Panc1 (cell line): ENCODE measurements around the gene VMO1. TPM values are rescaled to one million over a fixed set of nuclear protein-coding genes. Genes with fewer than 3 reads are reported as not detected.

Experiments used
- ATAC-seq: fragments of 200-7000 bp; cut with Tn5 transposase; 2 replicates; pipeline ENCODE4 v1.9.1; 2020; ENCODE audit warnings: mild to moderate bottlenecking, moderate library complexity
- BruUV-seq: library from RNA; stranded (reverse); fragments of 400-500 nt; replicated peaks from 2 replicates; lab custom pipeline; 2021; lab: Mats Ljungman, UMichigan
- CTCF ChIA-PET: fragments of 300-600 bp; sonication (Branson Sonifier 250); formaldehyde crosslinking; loops from one replicate; lab custom pipeline; 2022; ENCODE audit warnings: antibody characterized with exemption; lab: Charles Lee
- POLR2A ChIA-PET: fragments of 300-600 bp; sonication (Branson Sonifier 250); formaldehyde crosslinking; loops from one replicate; lab custom pipeline; 2022; ENCODE audit warnings: antibody characterized with exemption; lab: Charles Lee
- DNase-seq: peaks from one replicate; pipeline ENCODE4 v3.0.0-alpha.2; 2010; ENCODE audit warnings: low read depth, low spot score
- H3K27ac ChIP-seq: 2 replicates; pipeline ENCODE4 v1.5.1; 2011; ENCODE audit warnings: mild to moderate bottlenecking, low read length, inconsistent platforms
- H3K27me3 ChIP-seq: fragments of 200-500 bp; sonication (Bioruptor generic); 2 replicates; pipeline ENCODE4 v1.6.0; 2014; ENCODE audit warnings: low read length, inconsistent platforms; ENCODE audit not compliant: control insufficient read depth, insufficient read depth
- H3K36me3 ChIP-seq: fragments of 200-500 bp; sonication (Bioruptor generic); 2 replicates; pipeline ENCODE4 v1.5.1; 2014; ENCODE audit warnings: inconsistent platforms, mild to moderate bottlenecking, low read length, moderate library complexity; ENCODE audit not compliant: control insufficient read depth, insufficient read depth
- H3K4me1 ChIP-seq: 2 replicates; pipeline ENCODE4 v1.5.1; 2011; ENCODE audit warnings: inconsistent platforms, mild to moderate bottlenecking, low read length, moderate library complexity; ENCODE audit not compliant: control insufficient read depth, insufficient read depth
- H3K4me3 ChIP-seq, 2 experiments: 2 replicates each; pipeline ENCODE4 v1.5.1; 2011 to 2012; ENCODE audit warnings: low read depth in 2 of 2, low read length in 2 of 2, mild to moderate bottlenecking in 2 of 2, inconsistent platforms in 1 of 2, moderate library complexity in 1 of 2
- H3K9me3 ChIP-seq: fragments of 200-500 bp; sonication (Bioruptor generic); 2 replicates; pipeline ENCODE4 v1.5.1; 2014; ENCODE audit warnings: low read depth, mild to moderate bottlenecking, inconsistent platforms, low read length, moderate library complexity; ENCODE audit not compliant: control insufficient read depth, insufficient read depth
- POLR2AphosphoS5 ChIP-seq: IDR thresholded peaks from 2 replicates; pipeline ENCODE4 v1.6.1; 2012; ENCODE audit warnings: mild to moderate bottlenecking, low read depth, low read length, moderate library complexity
- SIN3A ChIP-seq: IDR thresholded peaks from 2 replicates; pipeline ENCODE4 v1.6.1; 2012; ENCODE audit warnings: low read depth, mild to moderate bottlenecking, low read length, moderate library complexity, borderline replicate concordance; ENCODE audit not compliant: insufficient read depth
- TCF7L2 ChIP-seq: IDR thresholded peaks from 2 replicates; pipeline ENCODE4 v1.6.1; 2011; ENCODE audit warnings: mild to moderate bottlenecking, low read depth, low read length, inconsistent platforms
- in situ Hi-C: cut with HindIII; loops from 2 replicates; pipeline ENCODE4 v1.10.0; 2016; ENCODE audit warnings: low sequenced_read_pairs, low pct_unique_long_range_greater_than_20kb
- intact Hi-C: fragments of 100-400 bp; cut with micrococcal nuclease; formaldehyde crosslinking; loops from one replicate; pipeline ENCODE4 v1.10.0; 2022; ENCODE audit not compliant: unreplicated experiment
- total RNA-seq: library from RNA; stranded (reverse); gene quantifications from one replicate; pipeline ENCODE4 v1.2.1, GENCODE V29; 2021; ENCODE audit not compliant: unreplicated experiment
- TF ChIP-seq, protein P1 (sequence below): fragments of 450-650 bp; IDR thresholded peaks from 2 replicates; pipeline ENCODE4 v1.5.1; 2017; ENCODE audit warnings: mild to moderate bottlenecking
- TF ChIP-seq, protein P2 (sequence below), 2 experiments: IDR thresholded peaks; 2 replicates each; pipeline ENCODE4 v1.6.1; 2011 to 2012; ENCODE audit warnings: low read depth in 2 of 2, control low read depth in 1 of 2, low read length in 1 of 2, mild to moderate bottlenecking in 1 of 2, moderate library complexity in 1 of 2; ENCODE audit not compliant: insufficient read depth in 1 of 2

The VMO1 gene
- total RNA-seq, 1 experiment from 2014 or later = 0.49 TPM

DNA sequence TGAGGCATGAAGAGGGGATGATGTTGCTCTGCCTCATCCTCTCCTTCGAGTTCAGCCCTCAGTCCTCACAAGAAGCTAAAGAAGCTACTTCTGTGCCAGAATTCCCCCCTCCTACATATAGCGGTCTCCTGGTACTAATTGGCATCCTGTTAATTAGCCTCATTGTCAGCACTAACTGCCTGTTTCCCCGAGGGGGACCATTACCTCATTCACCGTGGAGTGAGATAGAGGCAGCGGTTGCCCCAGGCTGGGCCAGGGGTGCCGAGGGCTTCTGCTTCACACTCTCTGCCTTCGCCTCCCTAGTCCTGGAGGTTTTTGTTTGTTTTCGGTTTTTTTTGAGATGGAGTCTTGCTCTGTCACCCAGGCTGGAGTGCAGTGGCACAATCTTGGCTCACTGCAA, 41.2 kb upstream of the VMO1 start:
- H3K27ac ChIP-seq = no peak overlapping the region
- in situ Hi-C loops (no loop called here), intact Hi-C loops (no loop called here)
- H3K4me3 ChIP-seq = no peak overlapping the region
- BruUV-seq = no TSS peak
- TF ChIP-seq POLR2AphosphoS5 = no peak
- TF ChIP-seq TCF7L2 = no peak
- TF ChIP-seq SIN3A = no peak
- TF ChIP-seq, protein P1, sequence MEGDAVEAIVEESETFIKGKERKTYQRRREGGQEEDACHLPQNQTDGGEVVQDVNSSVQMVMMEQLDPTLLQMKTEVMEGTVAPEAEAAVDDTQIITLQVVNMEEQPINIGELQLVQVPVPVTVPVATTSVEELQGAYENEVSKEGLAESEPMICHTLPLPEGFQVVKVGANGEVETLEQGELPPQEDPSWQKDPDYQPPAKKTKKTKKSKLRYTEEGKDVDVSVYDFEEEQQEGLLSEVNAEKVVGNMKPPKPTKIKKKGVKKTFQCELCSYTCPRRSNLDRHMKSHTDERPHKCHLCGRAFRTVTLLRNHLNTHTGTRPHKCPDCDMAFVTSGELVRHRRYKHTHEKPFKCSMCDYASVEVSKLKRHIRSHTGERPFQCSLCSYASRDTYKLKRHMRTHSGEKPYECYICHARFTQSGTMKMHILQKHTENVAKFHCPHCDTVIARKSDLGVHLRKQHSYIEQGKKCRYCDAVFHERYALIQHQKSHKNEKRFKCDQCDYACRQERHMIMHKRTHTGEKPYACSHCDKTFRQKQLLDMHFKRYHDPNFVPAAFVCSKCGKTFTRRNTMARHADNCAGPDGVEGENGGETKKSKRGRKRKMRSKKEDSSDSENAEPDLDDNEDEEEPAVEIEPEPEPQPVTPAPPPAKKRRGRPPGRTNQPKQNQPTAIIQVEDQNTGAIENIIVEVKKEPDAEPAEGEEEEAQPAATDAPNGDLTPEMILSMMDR = no peak
- TF ChIP-seq, protein P2, sequence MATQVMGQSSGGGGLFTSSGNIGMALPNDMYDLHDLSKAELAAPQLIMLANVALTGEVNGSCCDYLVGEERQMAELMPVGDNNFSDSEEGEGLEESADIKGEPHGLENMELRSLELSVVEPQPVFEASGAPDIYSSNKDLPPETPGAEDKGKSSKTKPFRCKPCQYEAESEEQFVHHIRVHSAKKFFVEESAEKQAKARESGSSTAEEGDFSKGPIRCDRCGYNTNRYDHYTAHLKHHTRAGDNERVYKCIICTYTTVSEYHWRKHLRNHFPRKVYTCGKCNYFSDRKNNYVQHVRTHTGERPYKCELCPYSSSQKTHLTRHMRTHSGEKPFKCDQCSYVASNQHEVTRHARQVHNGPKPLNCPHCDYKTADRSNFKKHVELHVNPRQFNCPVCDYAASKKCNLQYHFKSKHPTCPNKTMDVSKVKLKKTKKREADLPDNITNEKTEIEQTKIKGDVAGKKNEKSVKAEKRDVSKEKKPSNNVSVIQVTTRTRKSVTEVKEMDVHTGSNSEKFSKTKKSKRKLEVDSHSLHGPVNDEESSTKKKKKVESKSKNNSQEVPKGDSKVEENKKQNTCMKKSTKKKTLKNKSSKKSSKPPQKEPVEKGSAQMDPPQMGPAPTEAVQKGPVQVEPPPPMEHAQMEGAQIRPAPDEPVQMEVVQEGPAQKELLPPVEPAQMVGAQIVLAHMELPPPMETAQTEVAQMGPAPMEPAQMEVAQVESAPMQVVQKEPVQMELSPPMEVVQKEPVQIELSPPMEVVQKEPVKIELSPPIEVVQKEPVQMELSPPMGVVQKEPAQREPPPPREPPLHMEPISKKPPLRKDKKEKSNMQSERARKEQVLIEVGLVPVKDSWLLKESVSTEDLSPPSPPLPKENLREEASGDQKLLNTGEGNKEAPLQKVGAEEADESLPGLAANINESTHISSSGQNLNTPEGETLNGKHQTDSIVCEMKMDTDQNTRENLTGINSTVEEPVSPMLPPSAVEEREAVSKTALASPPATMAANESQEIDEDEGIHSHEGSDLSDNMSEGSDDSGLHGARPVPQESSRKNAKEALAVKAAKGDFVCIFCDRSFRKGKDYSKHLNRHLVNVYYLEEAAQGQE (IDR thresholded peaks at IDR 0.05; ENCODE audit: insufficient read depth in 1 of 2, low read depth in 2 of 2, low read length in 1 of 2) = no peak
- ATAC-seq = no peak
- H3K27me3 ChIP-seq = no peaks in the 10 kb centered on the region
- DNase-seq = no peak
- ChIA-PET POLR2A (no interaction called here), CTCF (no interaction called here)
- H3K9me3 ChIP-seq = no peaks in the 10 kb centered on the region
- no peaks in the 10 kb centered on the region for H3K36me3 ChIP-seq
- no peaks in the 10 kb centered on the region for H3K4me1 ChIP-seq

DNA sequence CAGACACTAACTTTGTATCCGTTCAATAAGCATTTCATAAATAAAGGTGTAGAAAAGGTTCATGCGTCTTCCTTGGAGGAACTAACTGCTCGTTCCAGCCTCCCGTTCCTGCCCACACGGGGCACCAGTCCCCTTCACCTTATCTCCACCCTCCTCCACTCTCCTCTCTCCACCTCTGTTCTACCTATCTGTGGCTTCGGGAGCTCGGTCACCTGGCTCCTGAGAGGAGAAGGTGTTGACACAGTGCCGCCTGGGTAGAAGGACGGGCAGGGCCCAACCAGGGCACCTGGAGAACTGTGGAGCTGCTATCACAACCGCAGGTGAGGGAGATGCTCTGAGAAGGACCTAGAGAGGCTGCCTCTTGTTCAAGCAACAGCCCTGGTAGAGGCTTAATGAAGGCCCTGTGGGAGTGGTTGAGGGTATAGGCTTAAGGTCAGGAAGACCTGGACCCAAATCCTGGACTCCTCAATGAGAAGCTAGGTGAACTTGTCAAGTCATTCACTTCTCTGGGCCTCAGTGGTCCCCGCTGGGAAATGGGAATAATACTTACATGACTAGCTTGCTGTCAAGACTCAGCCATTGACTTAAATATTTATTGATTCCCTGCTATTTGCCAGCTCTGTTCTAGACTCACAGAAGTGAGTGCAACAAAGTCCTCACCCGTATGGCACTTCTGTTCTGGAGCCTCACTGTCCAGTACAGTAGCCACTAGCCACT, 37.4 kb upstream of the VMO1 start:
- ChIA-PET CTCF (interaction anchor here (0.5 kb wide), 1 partner anchor 68 kb away, joined by 6 read pairs; no protein-coding TSS in a partner anchor), POLR2A (interaction anchor here (0.7 kb wide), 1 partner anchor 63 kb away, joined by 5 read pairs; no protein-coding TSS in a partner anchor)
- H3K27me3 ChIP-seq = no peaks in the 10 kb centered on the region
- H3K4me1 ChIP-seq = no peaks in the 10 kb centered on the region
- no peaks in the 10 kb centered on the region for H3K9me3 ChIP-seq
- no peaks in the 10 kb centered on the region for H3K36me3 ChIP-seq
- DNase-seq (no peak), ATAC-seq (peak; percentile 42; the same call in 1 of the 2 replicates)
- intact Hi-C loops = no loop called here
- BruUV-seq = no TSS peak
- no peak overlapping the region for H3K4me3 ChIP-seq
- TF ChIP-seq, protein P1 = no peak
- TF ChIP-seq POLR2AphosphoS5 = no peak
- TF ChIP-seq, protein P2 (IDR thresholded peaks at IDR 0.05; ENCODE audit: insufficient read depth in 1 of 2, low read depth in 2 of 2, low read length in 1 of 2) = no peak
- TF ChIP-seq TCF7L2 = no peak
- no peak for TF ChIP-seq SIN3A
- in situ Hi-C loops = no loop called here
- no peak overlapping the region for H3K27ac ChIP-seq
